ACHN (cell line): Measurements from ENCODE around the gene IGFL1.
"Not testable (repeated sequence)": the region's sequence is repeated elsewhere in the genome, so short reads cannot be mapped to it uniquely, and the experiment has no call there.

ENCODE experiments used
- DNase-seq: peaks from one replicate; pipeline ENCODE4 v3.0.0-alpha.2; 2015
- in situ Hi-C: cut with HindIII; loops from 2 replicates; pipeline ENCODE4 v1.10.0; 2017; ENCODE audit warnings: low sequenced_read_pairs, low pct_ligation_motif_present, low pct_unique_long_range_greater_than_20kb

The IGFL1 gene

GRCh38 chr19:46229442-46229841 lies at the start of gene IGFL1:
IGFL1 (plus strand) TSS chr19:46229742; CDS start chr19:46229775, 33 bp downstream.
- DNase-seq = no peak
- in situ Hi-C loops = no loop called here

DNA sequence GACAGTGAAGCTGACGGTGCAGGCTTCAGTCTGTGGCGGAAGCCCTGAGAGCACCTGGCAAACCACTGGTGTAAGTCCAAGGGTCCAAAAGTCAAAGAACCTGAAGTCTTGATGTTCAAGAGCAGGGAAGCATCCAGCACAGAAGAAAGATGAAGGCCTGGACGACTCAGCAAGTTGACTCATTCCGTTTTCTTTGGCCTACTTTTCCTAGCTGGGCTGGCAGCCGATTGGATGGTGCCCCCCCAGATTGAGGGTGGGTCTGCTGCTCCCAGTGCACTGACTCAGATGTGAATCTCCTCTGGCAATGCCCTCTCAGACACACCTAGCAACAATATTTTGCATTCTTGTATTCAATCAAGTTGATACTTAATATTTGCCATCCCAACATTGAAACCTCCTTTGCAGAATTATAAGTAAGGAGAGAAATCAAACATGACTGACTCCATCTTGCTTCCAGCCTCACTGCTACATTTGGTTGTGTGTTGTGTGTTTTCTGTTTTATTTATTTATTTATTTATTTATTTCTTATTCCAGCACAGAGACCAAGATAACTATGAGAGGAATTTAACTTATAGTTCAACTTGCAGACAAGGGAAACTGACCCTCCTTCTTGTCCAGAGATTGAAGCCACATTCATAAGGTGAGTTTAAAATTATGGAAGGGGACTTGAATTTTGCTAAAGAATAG lies 48.7 kb upstream of the IGFL1 start:
- in situ Hi-C loops = no loop called here
- DNase-seq = peak; percentile 54

DNA sequence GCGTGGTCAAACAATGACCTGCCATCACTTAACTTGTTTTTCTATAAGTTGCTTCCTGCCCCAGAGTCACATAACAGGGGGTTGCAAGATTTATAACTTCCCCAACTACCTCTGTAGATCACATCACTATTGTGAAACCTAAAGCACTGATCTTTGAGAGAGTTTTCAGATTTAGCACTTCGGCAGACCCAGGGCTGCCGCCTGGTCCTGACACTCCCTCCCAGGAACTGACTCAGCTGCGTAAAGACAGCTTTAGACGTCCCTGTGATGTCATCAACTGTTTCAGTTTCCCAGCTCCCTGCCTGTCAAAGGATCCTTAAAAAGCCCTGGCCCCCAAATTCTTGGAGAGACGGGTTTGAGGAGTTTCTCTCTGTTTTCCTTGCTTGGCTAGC lies 48.2 kb upstream of the IGFL1 start:
- in situ Hi-C loops = no loop called here
- no peak for DNase-seq

DNA sequence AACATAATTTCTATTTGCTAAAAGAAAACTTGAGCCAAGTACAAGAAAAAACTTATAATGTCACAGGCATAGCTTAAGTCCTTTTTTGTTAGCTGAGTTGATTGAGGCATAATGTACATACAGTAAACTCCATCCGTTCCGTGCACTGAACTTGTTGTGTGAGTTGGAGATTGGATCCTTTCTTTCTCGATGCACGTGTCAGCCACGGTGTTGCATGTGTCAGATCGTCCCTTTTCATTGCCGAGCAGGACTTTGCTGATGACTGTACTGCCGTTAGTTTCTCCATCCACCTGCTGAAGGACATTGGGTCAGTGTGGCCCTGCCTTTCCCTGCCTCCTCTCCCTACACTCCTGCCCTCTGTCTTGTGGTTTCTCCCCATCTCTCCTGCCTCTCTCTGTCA lies 47.1 kb upstream of the IGFL1 start:
- no peak for DNase-seq
- in situ Hi-C loops = no loop called here

DNA sequence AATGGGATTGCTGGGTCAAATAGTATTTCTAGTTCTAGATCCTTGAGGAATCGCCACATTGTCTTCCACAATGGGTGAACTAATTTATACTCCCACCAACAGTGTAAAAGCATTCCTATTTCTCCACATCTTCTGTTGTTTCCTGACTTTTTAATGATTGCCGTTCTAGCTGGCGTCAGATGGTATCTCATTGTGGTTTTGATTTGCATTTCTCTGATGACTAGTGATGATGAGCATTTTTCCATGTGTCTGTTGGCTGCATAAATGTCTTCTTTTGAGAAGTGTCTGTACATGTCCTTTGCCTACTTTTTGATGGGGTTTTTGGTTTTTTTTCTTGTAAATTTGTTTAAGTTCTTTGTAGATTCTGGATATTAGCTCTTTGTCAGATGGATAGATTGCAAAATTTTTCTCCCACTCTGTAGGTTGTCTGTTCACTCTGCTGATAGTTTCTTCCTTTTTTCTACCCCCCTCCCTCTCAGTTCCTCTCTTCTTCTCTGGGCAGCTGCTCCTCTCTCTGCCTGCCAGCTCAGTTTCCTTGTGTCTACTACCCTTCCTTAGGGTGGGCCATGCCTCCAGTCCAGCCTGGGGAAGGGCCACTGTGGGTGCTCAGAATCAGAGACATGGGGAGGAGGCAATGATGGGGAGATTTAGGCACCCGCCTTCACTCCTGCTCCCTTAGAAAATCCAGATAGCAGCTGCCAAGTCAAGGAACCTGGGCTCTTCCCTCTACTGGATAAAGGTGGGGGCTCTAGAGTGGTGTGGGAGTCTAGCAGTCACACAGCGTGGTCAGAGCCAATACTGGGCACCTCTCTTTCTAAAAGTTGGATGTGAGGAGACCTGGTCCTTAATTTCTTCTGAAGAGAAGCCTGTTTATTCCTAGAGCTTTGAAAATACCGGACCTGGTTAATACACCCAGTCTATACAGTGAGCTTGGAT lies 44.5 kb upstream of the IGFL1 start:
- in situ Hi-C loops, DNase-seq: not testable (repeated sequence)

- in situ Hi-C loops = no loop called here
These were observed 43.3 kb upstream of the IGFL1 start for GRCh38 chr19:46186101-46186716.

GRCh38 chr19:46186717-46187101 lies 42.8 kb upstream of the IGFL1 start:
- in situ Hi-C loops = no loop called here
- no peak for DNase-seq

More at GRCh38 chr19:46186101-46186716, 43.3 kb upstream of the IGFL1 start:
- DNase-seq = no peak

DNA sequence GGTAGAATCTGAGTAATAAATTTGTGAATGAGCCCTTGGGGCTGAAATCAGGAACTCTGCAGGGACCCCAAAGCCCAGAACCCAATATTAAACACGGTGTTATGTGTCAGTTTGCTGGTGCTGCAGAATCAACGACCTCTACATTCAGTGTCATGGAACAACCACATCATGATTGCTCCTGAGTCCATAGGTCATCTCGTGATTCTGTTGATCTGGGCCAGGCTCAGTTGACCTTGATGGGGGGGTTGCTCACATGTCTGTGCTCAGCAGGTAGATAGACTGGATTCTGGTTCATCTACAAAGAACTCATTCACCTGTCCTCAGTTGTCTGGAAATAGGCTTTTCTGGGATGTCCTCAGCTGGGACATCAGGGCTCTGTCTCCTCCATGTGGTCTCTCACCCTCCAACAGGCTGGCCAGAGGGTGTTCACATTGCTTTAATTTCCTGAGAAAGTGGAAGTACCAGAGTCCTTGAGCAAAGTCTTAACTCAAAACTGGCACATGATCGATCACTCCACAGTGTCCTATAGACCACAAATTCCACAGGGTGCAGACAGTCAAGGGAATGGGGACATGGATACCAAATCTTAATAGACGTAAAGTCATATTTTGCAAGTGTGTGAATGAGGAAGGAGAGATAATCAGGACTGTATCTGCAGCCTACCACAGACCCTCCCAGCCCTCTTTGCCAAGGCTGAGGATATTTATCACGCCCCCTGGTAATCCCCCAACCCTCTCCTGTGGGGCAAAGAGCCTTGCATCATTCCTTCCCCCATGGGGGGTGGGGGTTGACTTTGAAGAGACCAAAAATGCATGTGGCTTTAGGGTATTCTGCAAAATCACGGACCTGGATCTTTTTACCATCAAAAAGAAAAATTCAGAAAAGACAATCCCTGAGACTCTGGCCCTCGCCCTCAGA lies 39.3 kb upstream of the IGFL1 start:
- in situ Hi-C loops = no loop called here
- no peak for DNase-seq

DNA sequence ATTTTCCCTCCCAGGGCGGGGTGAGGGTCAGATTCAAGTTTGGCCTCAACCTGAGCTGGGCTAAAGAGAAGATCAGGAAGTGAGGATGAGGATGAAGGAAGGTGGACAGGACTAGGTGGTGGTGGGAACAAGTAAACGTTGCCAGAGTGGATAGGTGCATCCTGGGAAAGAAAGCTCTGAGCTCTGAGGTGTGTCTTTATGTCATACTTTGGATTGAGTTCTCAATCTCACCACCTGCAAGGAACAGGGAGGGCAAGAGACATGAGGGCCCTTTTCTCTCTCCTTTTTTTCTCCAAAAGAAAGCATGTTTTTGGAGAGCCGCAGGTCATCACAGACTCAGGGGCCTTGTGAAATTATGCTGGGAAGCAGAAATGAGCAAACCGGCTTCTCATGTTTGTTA lies 38.2 kb upstream of the IGFL1 start:
- in situ Hi-C loops = no loop called here
- DNase-seq = no peak

DNA sequence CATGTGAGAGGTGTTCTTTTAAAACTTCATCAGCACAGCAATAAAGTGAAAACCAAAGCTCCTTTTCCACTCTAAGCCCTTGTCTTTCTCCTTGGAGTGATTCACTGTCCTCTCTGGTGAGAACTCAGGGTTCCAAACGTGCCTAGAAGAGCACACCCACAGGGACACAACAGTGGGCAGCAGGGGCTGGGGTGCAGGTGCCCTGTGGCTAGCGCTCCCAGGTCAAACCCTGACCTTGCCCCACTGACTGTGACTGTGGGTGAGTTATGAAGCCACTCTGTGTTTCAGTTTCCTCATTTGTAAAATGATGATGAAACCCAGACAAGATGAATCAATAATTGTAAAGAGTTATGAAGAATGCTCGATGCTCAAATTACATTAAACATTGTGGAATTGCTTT lies 37.6 kb upstream of the IGFL1 start:
- in situ Hi-C loops = no loop called here
- no peak for DNase-seq

DNA sequence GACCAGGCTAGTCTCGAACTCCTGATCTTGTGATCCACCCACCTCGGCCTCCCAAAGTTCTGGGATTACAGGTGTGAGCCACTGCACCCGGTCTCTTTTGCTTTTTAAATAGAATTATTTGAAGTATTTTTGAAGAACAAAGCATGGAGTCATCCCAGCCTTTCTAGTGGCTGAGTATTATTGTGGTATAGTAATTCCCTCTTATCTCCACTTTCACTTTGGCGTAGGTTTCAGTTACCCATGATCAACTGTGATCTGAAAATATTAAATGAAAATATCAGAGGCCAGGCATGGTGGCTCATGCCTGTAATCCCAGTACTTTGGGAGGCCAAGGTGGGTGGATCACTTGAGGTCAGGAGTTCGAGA lies 36.9 kb upstream of the IGFL1 start:
- DNase-seq, in situ Hi-C loops: not testable (repeated sequence)

GRCh38 chr19:46192992-46193650 lies 36.4 kb upstream of the IGFL1 start:
- in situ Hi-C loops = no loop called here
- peak; percentile 6 for DNase-seq

DNA sequence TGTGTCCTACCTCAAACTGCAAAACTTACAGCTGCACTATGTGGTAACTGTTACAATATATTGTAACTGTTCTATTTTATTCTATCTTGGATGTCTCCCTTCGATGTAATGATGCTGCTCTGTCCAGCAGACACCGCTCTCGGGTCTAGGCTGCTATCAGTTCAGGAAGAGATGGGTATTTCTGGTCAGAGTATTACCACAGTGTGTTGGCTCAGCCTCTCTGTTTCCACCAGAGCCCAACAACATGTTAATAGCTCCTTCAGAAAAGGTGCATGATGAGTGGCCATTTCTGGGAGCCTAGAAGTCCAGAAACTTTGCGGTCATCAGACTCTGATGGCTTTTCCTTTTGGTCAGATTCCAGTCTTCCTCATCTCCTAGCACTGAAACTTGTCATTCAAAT lies 35.9 kb upstream of the IGFL1 start:
- DNase-seq = no peak
- in situ Hi-C loops = no loop called here

GRCh38 chr19:46195104-46195503 lies 34.4 kb upstream of the IGFL1 start:
- in situ Hi-C loops = no loop called here
- no peak for DNase-seq

- DNase-seq, in situ Hi-C loops: not testable (repeated sequence)
These were observed 33.6 kb upstream of the IGFL1 start for GRCh38 chr19:46195919-46196318.

DNA sequence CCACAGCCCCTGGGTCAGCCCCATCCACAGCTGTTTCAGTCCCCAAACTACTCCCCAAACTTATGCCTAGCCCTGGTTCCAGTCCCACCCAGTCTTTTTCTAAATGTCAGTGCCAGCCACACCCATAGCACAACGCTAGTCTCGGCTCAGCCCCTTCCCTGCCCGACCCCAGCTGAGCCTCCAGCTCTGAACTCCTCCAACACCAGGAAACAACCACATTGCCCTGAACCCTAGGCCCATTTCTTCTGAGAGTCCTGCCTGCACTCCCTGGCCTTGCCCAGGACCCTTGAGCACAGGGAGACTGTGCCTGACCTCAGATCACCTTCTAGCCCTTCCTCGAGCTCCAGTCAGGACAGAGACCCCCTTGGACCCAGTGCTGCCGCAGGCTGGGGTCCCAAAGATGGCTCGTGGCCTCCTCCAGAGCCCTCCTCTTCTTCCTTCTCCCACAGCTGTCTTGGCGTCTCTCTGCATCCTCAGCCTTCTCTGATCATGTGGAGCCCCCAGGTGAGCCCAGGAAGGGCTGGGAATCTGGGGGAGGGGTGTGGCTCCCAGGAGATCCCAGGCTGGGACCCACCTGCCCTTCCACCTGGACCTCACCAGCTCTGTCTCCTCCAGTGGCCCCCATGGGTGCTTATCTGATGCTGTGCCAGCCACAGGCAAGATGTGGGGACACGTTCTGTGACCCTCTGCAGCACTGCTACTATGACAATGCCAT lies 33.0 kb upstream of the IGFL1 start:
- DNase-seq = no peak
- in situ Hi-C loops = no loop called here

DNA sequence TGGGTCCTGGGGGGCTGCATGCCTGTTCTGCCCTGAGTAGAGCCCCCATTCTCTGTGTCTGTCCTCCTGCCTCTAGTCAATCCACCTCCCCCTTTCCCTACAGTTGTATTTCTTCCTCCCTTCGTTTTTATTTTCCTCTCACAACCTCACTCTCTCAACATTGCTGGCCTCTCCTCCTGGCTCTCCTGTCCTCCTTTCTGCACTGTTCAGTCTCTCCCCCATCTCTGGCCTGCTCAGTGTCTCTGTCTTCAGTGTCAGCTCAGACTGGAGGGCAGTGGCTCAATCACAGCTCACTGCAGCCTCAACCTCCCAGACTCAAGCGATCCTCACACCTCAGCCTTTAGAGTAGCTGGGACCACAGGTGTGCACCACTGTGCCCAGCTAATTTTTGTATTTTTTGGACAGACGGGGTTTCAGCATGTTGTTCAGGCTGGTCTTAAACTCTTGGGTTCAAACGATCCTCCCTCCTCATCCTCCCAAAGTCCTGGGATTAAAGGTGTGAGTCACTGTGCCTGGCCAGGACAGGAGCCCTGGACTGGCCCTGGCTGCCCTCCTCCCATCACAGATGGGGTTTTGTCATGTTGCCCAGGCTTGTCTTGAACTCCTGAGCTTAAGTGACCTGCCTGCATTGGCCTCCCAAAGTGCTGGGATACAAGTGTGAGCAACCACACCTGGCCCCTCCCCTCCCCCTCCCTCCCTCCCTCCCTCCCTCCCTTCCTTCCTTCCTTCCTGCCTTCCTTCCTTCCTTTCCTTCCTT lies 32.0 kb upstream of the IGFL1 start:
- in situ Hi-C loops = no loop called here
- DNase-seq = no peak
